ENCODE measurements around the gene CARD8.
A peak's percentile ranks its signal among the peaks of the same experiment; 100 is the strongest.

The CARD8 gene

DNA sequence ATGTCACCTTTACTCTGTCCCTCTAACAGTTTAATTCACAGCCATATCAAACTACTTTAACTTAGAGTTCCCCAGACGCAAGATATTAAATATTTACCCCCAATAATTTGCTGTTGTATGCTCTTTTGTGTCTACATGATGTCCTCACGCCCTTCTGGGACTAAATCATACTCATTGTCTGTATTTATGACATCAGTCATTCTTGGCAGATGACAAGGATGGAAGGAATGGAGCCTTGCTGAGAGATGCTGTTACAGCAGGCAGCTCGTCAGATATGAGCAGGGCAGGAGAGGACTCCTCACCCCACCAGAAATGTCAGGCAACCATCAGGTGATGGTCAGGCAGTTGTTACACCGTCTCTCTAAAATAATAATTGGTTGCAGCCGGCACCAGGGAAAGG is 41.8 kb downstream of the CARD8 start:
- no peak overlapping the region for H3K4me3 Mint-ChIP-seq
- DNase-seq (no peak), ATAC-seq (replicated peaks) (no peak)
- no peaks in the 10 kb centered on the region for H3K9me3 Mint-ChIP-seq
- H3K36me3 Mint-ChIP-seq, result peaks cover 46 to 55% of the 10 kb centered on the region in 2 donors
- H3K27ac Mint-ChIP-seq, result no peak overlapping the region
- peaks cover 5 to 6% of the 10 kb centered on the region in 2 donors for H3K4me1 Mint-ChIP-seq
- H3K27me3 Mint-ChIP-seq, result no peaks in the 10 kb centered on the region

DNA sequence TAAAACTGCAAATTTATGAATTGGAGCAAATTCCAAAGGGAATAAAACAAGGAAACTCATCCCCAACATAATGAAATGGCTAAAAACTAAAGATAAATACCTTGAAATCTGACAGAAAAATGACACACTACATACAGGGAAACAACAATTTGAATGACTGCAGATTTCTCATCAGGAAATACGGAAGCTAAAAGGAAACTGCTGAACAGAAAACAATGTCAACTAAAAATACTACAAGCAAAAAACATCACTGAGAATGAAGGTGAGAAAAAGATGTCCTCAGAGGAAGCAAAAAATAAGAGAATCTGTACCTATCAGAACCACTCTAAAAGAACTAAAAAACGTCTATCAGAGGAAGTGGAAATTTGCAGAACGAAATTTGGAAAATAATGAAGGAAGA is 45.7 kb downstream of the CARD8 start:
- Mint-ChIP-seq H3K4me1 (peaks cover 5 to 21% of the 10 kb centered on the region in 2 donors), H3K36me3 (peaks cover 31 to 42% of the 10 kb centered on the region in 2 donors), H3K9me3 (no peaks in the 10 kb centered on the region), H3K27ac (peak overlapping the region; percentile 37), H3K4me3 (no peak overlapping the region), H3K27me3 (no peaks in the 10 kb centered on the region)
- DNase-seq (no peak), ATAC-seq (replicated peaks) (no peak)

DNA sequence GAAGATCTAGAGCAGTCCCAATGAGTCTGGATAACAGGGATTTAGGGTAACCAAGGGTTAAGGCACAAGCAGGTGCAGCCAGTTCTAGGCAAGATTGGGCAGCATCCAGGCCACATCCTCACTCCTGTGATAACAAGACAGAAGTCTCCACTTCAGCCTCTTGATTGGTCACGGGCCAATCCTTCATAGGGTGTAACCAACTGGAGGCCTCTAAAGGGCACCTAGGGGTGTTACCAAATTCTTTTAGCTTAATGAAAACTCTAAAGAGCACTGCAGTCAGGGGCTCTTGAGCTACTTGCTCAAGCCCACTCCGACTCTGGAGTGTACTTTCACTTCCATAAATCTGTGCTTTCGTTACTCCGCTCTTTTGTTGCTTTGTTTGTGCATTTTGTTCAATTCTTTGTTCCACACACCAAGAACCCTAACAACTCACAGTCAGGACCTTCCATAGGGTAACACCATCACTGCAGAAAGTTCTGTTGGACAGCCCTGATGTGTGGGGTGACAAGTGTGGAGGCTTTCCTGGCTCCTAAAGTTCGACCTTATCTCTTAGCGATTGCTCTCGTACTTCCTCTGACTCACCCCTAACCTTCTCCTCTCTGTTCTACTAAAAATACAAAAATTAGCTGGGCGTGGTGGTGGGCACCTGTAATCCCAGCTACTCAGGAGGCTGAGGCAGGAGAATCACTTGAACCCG is 49.2 kb downstream of the CARD8 start:
- no peak overlapping the region for H3K27ac Mint-ChIP-seq
- ATAC-seq (replicated peaks) (no peak), DNase-seq (no peak)
- H3K9me3 Mint-ChIP-seq, result no peaks in the 10 kb centered on the region
- peaks cover 8 to 21% of the 10 kb centered on the region in 2 donors for H3K4me1 Mint-ChIP-seq
- no peak overlapping the region for H3K4me3 Mint-ChIP-seq
- no peaks in the 10 kb centered on the region for H3K27me3 Mint-ChIP-seq
- H3K36me3 Mint-ChIP-seq, result peaks cover 9 to 24% of the 10 kb centered on the region in 2 donors

DNA sequence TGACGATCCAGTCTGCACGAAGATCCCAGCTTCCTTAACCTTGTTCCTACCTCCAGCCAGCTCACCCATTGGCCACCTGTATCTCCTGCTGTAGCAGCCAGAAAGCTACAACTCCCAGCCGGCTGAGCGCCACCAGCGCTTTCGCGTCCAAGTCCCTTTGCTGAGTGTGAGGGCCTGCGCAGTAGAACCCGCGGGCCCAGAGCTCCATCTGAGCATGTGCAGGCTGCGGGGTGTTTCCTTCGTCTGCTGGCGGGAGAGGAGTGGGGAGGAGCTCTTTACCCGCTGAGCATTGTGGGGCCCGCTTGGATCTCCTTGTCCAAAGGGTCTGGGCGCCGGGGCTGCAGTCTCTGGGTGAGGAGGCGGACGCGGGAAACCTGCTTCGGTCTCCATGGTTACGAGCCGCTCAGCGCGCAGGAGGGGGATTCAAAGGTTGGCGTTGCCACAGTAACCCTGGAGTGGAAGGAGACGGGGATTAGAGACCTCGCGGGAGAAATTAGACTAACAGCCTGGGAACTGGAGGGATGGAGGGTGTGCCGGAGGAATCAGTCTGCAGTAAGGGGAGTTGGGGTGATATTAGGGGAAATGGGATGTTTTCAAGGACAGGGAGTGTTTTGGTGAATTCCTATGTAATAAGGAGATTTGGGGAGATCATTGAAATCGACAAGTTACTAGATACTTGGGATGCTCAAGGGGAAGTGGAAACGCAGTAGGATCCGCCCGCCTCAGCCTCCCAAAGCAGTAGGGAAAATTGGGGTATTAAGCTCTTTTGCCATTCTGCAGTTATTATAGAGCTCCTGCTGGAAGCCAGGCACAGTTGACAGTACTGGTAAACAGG is 51.7 kb downstream of the CARD8 start:
- peaks cover 6 to 16% of the 10 kb centered on the region in 2 donors for H3K4me1 Mint-ChIP-seq
- H3K36me3 Mint-ChIP-seq, result peaks cover 3 to 19% of the 10 kb centered on the region in 2 donors
- no peaks in the 10 kb centered on the region for H3K9me3 Mint-ChIP-seq
- no peaks in the 10 kb centered on the region for H3K27me3 Mint-ChIP-seq
- H3K4me3 Mint-ChIP-seq, result no peak overlapping the region
- no peak overlapping the region for H3K27ac Mint-ChIP-seq
- DNase-seq (peak; percentile 90), ATAC-seq (replicated peaks) (peak; percentile 98 to 99)

DNA sequence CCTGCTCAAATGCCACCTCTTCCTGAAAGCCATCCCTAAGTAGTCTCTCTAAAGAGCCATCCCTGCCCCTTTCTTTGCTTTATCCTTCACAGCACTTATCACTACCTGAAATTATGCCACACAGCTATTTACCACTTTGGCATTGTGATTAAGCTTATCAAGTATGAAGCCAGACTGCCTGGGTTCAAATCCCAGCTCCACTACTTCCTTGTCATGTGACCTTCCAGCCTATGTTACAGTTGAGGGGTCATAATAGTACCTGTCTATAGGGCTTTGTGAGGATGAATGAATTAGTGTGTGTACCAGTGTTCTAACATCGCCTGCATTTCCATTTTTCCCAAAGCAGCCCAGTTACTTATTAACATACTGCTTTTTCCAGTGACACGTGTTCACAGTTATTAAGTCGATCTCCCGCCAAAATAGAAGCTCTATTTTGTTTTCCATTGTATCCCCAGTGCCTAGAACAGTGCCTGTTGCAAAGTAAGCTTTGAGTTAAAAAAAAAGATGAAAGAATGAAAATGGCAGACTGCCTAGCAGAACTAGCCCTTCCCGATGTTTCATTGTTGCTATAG is 52.4 kb downstream of the CARD8 start:
- H3K36me3 Mint-ChIP-seq, result peaks cover 8 to 17% of the 10 kb centered on the region in 2 donors
- H3K4me1 Mint-ChIP-seq, result peaks cover 6 to 22% of the 10 kb centered on the region in 2 donors
- no peak overlapping the region for H3K4me3 Mint-ChIP-seq
- no peak for DNase-seq
- no peaks in the 10 kb centered on the region for H3K9me3 Mint-ChIP-seq
- no peak for ATAC-seq (replicated peaks)
- no peaks in the 10 kb centered on the region for H3K27me3 Mint-ChIP-seq
- no peak overlapping the region for H3K27ac Mint-ChIP-seq

DNA sequence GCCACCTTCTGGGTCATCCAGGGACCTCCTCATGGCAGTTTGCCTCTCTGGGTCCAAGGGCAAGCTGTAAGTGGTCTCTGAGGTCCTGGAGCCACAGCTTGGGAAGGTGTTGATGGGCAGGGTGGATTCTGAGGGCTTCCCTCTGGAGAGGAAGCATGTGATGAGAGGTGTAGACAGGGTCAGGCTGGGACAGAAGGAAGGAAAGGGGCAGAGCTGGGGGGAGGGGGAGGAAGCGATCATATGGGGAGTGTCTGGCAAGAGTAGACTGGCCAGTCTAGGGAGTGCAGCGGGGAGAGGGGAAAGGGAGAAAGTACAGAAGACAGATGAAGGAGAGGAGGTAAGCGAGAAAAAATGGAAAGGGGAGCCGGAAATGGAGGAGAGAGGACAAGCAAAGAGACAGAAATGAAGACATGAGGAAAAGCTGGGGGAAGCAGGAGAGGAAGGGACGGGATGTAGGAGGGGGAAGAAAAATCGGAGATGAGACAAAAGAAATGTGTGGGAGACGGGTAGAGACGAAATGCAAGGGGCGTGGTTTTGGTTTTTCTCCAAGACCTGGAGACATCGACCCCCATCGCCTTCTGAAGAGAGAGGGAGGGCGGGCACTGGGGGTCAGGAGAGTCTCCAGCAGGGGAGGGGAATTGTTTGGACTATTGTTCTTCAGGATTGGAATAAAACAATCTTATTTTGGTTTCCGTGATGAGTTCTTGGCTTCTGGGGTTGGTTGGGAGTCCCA is 58.6 kb downstream of the CARD8 start:
- no peak for DNase-seq
- no peak for ATAC-seq (replicated peaks)
- no peaks in the 10 kb centered on the region for H3K27me3 Mint-ChIP-seq
- H3K9me3 Mint-ChIP-seq, result no peaks in the 10 kb centered on the region
- H3K4me1 Mint-ChIP-seq, result peaks cover 11 to 20% of the 10 kb centered on the region in 2 donors
- H3K27ac Mint-ChIP-seq, result no peak overlapping the region
- H3K4me3 Mint-ChIP-seq, result no peak overlapping the region
- peaks cover 21 to 22% of the 10 kb centered on the region in 2 donors for H3K36me3 Mint-ChIP-seq

DNA sequence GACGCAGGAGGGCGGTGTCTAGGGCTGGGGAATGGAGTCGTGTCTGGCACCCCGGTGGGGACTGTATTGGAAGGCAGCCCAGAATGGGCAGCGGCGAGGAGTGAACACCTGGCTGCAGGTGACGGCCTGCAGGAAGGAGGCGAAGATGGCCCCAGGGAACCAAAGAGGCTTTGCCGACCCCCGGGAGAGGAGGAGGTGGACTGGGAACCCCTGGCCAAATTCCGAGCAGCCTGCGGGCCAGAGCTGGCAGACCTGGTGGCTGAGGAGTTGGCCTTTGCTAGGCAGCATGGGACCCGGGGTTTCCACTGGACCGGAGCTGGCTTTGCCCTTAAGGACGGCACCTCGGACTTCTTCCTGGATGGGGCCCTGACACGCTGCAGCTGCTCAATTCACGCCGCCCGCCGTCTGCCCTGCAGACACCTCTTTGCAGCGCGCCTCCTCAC is 59.4 kb downstream of the CARD8 start:
- Mint-ChIP-seq H3K9me3 (no peaks in the 10 kb centered on the region), H3K27ac (peak overlapping the region; percentile 52), H3K4me1 (peaks cover 9 to 20% of the 10 kb centered on the region in 2 donors), H3K27me3 (no peaks in the 10 kb centered on the region), H3K36me3 (peaks cover 24 to 27% of the 10 kb centered on the region in 2 donors), H3K4me3 (no peak overlapping the region)
- ATAC-seq (replicated peaks) (no peak), DNase-seq (no peak)

DNA sequence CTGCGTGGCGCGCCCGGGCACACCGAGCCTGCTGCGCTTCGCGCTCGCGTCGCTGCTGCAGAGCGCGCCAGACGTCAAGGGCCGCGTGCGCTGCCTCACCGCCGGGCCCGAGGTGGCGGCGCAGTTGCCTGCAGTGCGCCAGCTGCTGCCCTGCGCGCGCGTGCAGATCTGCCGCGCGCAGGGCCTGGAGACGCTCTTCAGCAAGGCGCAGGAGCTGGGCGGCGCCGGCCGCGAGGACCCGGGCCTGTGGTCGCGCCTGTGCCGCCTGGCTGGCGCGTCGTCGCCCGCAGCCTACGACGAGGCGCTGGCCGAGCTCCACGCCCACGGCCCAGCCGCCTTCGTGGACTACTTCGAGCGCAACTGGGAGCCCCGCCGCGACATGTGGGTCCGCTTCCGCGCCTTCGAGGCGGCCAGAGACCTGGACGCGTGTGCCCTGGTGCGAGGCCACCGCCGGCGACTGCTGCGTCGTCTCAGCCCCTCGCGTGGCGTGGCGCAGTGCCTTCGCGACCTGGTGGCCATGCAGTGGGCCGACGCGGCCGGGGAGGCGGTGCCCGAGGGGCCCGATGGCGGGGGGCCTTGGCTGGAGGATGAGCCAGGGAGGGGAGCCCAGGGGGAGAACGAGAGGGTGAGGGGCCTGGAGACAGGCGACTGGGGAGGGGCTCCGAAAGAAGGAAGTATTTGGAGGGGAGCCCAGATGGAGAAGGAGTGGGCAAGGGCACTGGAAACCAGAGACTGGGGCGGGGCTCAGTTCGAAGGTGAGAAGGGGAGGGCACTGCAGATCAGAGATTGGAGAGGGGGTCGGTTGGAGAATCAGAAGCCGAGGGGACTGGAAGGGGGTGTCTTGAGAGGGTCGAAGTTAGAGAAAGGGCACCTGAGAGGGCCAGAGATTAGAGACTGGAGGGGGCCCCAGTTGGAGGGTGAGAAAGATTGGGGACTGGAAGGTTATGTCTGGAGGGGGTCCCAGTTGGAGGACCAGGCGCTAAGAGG is 60.6 kb downstream of the CARD8 start:
- no peaks in the 10 kb centered on the region for H3K9me3 Mint-ChIP-seq
- no peak for ATAC-seq (replicated peaks)

DNA sequence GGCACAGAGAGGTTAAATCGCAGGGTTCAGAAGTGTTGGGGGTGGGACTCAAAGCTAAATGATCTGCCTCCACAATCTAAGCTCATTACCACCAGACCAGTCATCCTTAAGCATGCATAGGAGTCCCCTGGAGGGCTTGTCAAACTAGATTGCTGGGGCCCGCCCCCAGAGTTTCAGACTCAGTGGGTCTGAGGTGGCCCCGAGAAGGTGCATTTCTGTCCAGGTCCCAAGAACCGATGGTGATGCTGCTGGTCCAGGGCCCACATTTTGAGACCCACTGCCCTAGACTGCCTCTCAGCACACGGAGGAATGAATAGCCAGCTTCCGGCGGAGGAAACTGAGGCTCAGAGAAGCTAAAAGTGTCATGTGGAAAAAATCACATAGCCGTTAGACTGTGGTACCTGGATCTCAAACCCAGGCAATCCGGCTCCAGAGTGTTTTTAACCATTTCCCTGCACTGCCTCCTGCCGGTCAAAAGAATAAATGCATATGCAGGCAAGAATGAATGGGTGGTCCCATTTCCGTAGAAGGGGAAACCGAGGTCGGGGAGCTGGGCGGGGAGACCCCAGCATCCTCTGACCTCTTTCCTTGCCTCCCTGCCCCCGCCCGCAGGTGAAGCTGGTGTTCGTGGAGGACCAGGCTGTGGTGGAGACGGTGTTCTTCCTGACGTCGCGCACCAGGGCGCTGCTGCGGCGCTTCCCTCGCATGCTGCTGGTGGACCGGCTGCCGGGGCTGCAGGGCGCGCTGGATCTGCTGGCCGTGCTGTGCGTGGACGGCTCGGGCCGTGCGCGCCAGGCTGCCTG is 61.5 kb downstream of the CARD8 start:
- Mint-ChIP-seq H3K27me3 (no peaks in the 10 kb centered on the region), H3K27ac (peak overlapping the region; percentile 42), H3K4me3 (no peak overlapping the region), H3K36me3 (peaks cover 25 to 27% of the 10 kb centered on the region in 2 donors), H3K9me3 (no peaks in the 10 kb centered on the region), H3K4me1 (peaks cover 9 to 20% of the 10 kb centered on the region in 2 donors)
- ATAC-seq (replicated peaks) (no peak), DNase-seq (no peak)

More for the DNA sequence above, 60.6 kb downstream of the CARD8 start:
- Mint-ChIP-seq H3K27ac (peak overlapping the region; percentile 52), H3K27me3 (no peaks in the 10 kb centered on the region), H3K4me1 (peaks cover 9 to 20% of the 10 kb centered on the region in 2 donors), H3K36me3 (peaks cover 24 to 30% of the 10 kb centered on the region in 2 donors), H3K4me3 (no peak overlapping the region)
- no peak for DNase-seq

DNA sequence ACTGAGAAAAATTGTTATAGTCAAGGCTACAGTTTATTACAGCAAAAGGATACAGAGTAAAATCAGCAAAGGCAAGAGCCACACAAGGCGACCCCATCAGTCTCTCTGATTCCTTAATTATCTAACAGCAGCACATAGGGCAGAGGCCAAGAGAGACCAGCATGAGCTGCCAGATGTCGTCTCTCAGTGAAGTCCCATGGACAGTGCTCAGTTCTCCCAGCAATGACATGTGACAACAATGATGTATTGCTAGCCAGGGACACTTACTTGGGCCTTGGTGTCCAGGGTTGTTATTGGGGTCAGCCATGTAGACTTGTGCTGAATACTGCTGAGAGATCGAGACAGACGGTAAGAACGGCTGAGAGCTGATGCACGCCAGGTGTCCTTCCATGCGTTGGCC is 63.0 kb downstream of the CARD8 start:
- Mint-ChIP-seq H3K4me3 (no peak overlapping the region), H3K27me3 (no peaks in the 10 kb centered on the region), H3K4me1 (peaks cover 10 to 15% of the 10 kb centered on the region in 2 donors), H3K27ac (no peak overlapping the region), H3K36me3 (peaks cover 27 to 40% of the 10 kb centered on the region in 2 donors), H3K9me3 (no peaks in the 10 kb centered on the region)
- no peak for DNase-seq
- ATAC-seq (replicated peaks), result no peak

DNA sequence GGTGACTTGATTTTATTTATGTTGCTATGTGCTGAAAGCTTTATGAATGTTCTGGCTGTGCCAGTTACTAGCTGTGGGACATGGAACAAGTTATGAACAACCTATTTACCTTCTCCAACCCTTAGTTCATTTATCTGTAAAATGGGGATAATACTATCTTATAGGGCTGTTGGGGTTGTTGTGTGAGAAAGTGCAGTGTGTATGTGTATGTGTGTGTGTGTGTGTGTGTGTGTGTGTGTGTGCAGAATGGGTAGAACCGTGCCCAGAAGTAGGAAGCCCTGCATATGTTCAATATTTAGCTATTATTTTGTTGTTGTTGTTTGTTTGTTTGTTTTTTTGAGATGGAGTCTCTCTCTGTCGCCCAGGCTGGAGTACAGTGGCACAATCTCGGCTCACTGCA is 64.8 kb downstream of the CARD8 start:
- DNase-seq (no peak), ATAC-seq (replicated peaks) (no peak)
- peaks cover 20 to 34% of the 10 kb centered on the region in 2 donors for H3K36me3 Mint-ChIP-seq
- no peak overlapping the region for H3K4me3 Mint-ChIP-seq
- no peaks in the 10 kb centered on the region for H3K27me3 Mint-ChIP-seq
- no peaks in the 10 kb centered on the region for H3K9me3 Mint-ChIP-seq
- peaks cover 11 to 16% of the 10 kb centered on the region in 2 donors for H3K4me1 Mint-ChIP-seq
- H3K27ac Mint-ChIP-seq, result no peak overlapping the region

DNA sequence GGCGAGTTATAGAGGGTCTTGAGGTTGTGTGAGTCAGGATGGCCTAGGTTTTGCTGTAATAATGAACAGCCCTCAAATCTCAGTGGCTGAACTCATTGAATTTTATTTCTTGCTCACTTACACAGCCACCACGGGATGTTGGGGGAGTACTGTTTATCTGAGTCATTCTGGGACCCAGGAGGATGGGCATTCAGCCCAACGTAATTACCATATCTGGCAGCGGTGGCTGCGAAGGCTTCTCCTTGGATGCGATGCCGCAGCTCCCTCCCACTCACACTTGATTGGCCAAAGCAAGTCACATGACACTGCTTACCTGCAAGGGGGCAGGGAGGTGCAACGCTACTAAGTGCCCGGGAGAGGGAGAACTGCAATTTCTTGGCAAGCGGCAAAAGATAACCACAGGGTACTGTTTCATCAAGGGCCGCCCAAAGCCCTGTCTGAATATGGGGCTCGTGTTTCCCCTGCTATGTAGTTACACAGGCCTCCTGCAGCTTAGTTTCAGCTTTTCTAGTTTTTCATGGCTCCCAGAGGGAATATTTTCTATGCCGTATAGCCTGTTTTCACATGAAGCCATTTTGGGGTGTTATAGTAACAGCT is 65.3 kb downstream of the CARD8 start:
- Mint-ChIP-seq H3K9me3 (no peaks in the 10 kb centered on the region), H3K27ac (no peak overlapping the region)

More for the DNA sequence above, 65.3 kb downstream of the CARD8 start:
- peak; percentile 64 to 69 for ATAC-seq (replicated peaks)
- H3K4me3 Mint-ChIP-seq, result no peak overlapping the region
- H3K36me3 Mint-ChIP-seq, result peaks cover 20 to 29% of the 10 kb centered on the region in 2 donors
- H3K4me1 Mint-ChIP-seq, result peaks cover 11% of the 10 kb centered on the region in 2 donors
- peak; percentile 42 for DNase-seq
- no peaks in the 10 kb centered on the region for H3K27me3 Mint-ChIP-seq

Measured in stimulated activated naive B cell treated with anti-CD40 and anti-IgM and Interleukin-4, amounts not matched to agents 10 μg/mL and 1 μg/mL and 100 μg/mL, for 72 hours (primary cell).